Measurements from ENCODE around the gene OR7G3. TPM values are rescaled to one million over a fixed set of nuclear protein-coding genes. Genes with fewer than 3 reads are reported as not detected.

The OR7G3 gene
- total and polyA plus RNA-seq, 2 donors (not counting 3 experiments of a cell fraction or from before 2014, with no cell fraction given) = not detected

GRCh38 chr19:9166846-9167245 lies 40.1 kb upstream of the OR7G3 start:
- H3K79me2 ChIP-seq (ENCODE audit: control insufficient read depth, insufficient read depth, low read length) = no peaks in the 10 kb centered on the region
- H3K4me2 ChIP-seq (ENCODE audit: insufficient read depth, low read length) = no peak overlapping the region
- dilution Hi-C loops (cut with MboI; ENCODE audit: extremely low pct_ligation_motif_present, low sequenced_read_pairs) = no loop called here
- DNase-seq (ENCODE audit: low read depth, low spot score) (no peak), FAIRE-seq (no peak)
- POLR2A ChIA-PET = no interaction called here
- no peaks in the 10 kb centered on the region for H4K20me1 ChIP-seq (replicated peaks; ENCODE audit: control insufficient read depth, extremely low read depth, insufficient read depth, low read length)
- CTCF ChIA-PET = no interaction called here
- no peak overlapping the region for H3K27ac ChIP-seq (ENCODE audit: insufficient read depth, low read depth, low read length)
- no peak for TF ChIP-seq POLR2A (IDR thresholded peaks at IDR 0.05; ENCODE audit: low read depth, low read length)
- TF ChIP-seq EZH2 (IDR thresholded peaks at IDR 0.05; ENCODE audit: borderline replicate concordance, low read depth, low read length, severe bottlenecking) = no peak
- no peak for TF ChIP-seq MYC (IDR thresholded peaks at IDR 0.05; ENCODE audit: low read depth, low read length)
- TF ChIP-seq JUN (IDR thresholded peaks at IDR 0.05; ENCODE audit: borderline replicate concordance, insufficient read depth, insufficient read length, low read depth) = no peak
- TF ChIP-seq MAX (IDR thresholded peaks at IDR 0.05; ENCODE audit: insufficient read depth, insufficient read length) = no peak
- TF ChIP-seq POLR2AphosphoS5 (IDR thresholded peaks at IDR 0.05; ENCODE audit: insufficient read depth, low read depth, low read length) = no peak
- no peak for TF ChIP-seq CTCF (IDR thresholded peaks at IDR 0.05; ENCODE audit: extremely low read depth in 1 of 2, insufficient read depth in 1 of 2, low read depth in 1 of 2, low read length in 2 of 2)
- no peak for TF ChIP-seq FOS (IDR thresholded peaks at IDR 0.05; ENCODE audit: borderline replicate concordance, insufficient read depth, low read length)
- no peak for TF ChIP-seq GATA2 (IDR thresholded peaks at IDR 0.05; ENCODE audit: insufficient read depth, insufficient read length, low read depth, low read length)
- no peaks in the 10 kb centered on the region for H3K9me3 ChIP-seq (replicated peaks; ENCODE audit: control insufficient read depth, insufficient read depth, low read length)
- no peak overlapping the region for H3K9ac ChIP-seq (replicated peaks; ENCODE audit: extremely low read depth, insufficient read depth, low read length)
- BruUV-seq (replicated peaks) = no TSS peak
- H3K4me1 ChIP-seq (ENCODE audit: control insufficient read depth, extremely low read depth, insufficient read depth, low read length) = no peaks in the 10 kb centered on the region
- H2AFZ ChIP-seq (ENCODE audit: low read depth, low read length) = no peak overlapping the region
- intact Hi-C loops (cut with micrococcal nuclease) = no loop called here
- no peaks in the 10 kb centered on the region for H3K9me1 ChIP-seq (replicated peaks; ENCODE audit: control insufficient read depth, extremely low read depth, insufficient read depth, low read length)
- no peaks in the 10 kb centered on the region for H3K27me3 ChIP-seq (ENCODE audit: control insufficient read depth in 2 of 2, insufficient read depth in 2 of 2, low read length in 2 of 2)
- peaks cover 6 to 7% of the 10 kb centered on the region in 2 experiments for H3K36me3 ChIP-seq (ENCODE audit: control insufficient read depth in 2 of 2, extremely low read depth in 1 of 2, insufficient read depth in 2 of 2, low read length in 2 of 2)
- H3K4me3 ChIP-seq (replicated peaks in 1 of 3; ENCODE audit: insufficient read depth in 1 of 3, low read depth in 1 of 3, low read length in 3 of 3) = no peak overlapping the region

All from endothelial cell of umbilical vein (primary cell).